Kidney epithelial cell (primary cell): ENCODE results near the gene ELMO3. TPM values are rescaled to one million over a fixed set of nuclear protein-coding genes. Genes with fewer than 3 reads are reported as not detected.

ENCODE experiments used
- DNase-seq: peaks from one replicate; pipeline ENCODE4 v3.0.0-alpha.2; 2010; ENCODE audit warnings: low read depth
- H3K27me3 ChIP-seq: 2 replicates; pipeline ENCODE4 v1.6.0; 2011; ENCODE audit warnings: low read length; ENCODE audit not compliant: control insufficient read depth, insufficient read depth
- H3K36me3 ChIP-seq: 2 replicates; pipeline ENCODE4 v1.5.1; 2011; ENCODE audit warnings: low read length; ENCODE audit not compliant: control insufficient read depth, insufficient read depth
- H3K4me3 ChIP-seq: 2 replicates; pipeline ENCODE4 v1.5.1; 2011; ENCODE audit warnings: low read depth, mild to moderate bottlenecking, control low read depth, low read length
- CTCF ChIP-seq: IDR thresholded peaks from 2 replicates; pipeline ENCODE4 v1.5.1; 2011; ENCODE audit warnings: mild to moderate bottlenecking, moderate library complexity, low read length, control low read depth, inconsistent platforms; ENCODE audit not compliant: insufficient read depth, poor library complexity, severe bottlenecking
- total RNA-seq: library from RNA; depleted of rRNA; stranded (reverse); fragments of >200 nt; gene quantifications from 2 replicates; pipeline ENCODE4 v1.2.3, GENCODE V29; 2015

Gene ELMO3
- total RNA-seq, 1 donor from 2014 or later, result 5.9 TPM

- H3K36me3 ChIP-seq, result peaks cover 2% of the 10 kb centered on the region
- peak overlapping the region; percentile 31 for H3K4me3 ChIP-seq
- DNase-seq, result no peak
- TF ChIP-seq CTCF, result no peak
- no peaks in the 10 kb centered on the region for H3K27me3 ChIP-seq
Measured at GRCh38 chr16:67191411-67191994, 7.4 kb upstream of the ELMO3 start.

- no peak for DNase-seq
Measured at GRCh38 chr16:67191995-67192681, 6.8 kb upstream of the ELMO3 start, which contains the start of gene E2F4. TSS of gene E2F4 (plus strand) at chr16:67192155. CDS start at chr16:67192228, 73 bp downstream.

GRCh38 chr16:67192781-67193361 is 6.1 kb upstream of the ELMO3 start:
- peaks cover 2% of the 10 kb centered on the region for H3K36me3 ChIP-seq
- no peak for TF ChIP-seq CTCF
- no peaks in the 10 kb centered on the region for H3K27me3 ChIP-seq

More at GRCh38 chr16:67191995-67192681, 6.8 kb upstream of the ELMO3 start, which contains the start of gene E2F4:
- no peak for TF ChIP-seq CTCF
- peaks cover 2% of the 10 kb centered on the region for H3K36me3 ChIP-seq
- H3K27me3 ChIP-seq, result no peaks in the 10 kb centered on the region
- H3K4me3 ChIP-seq, result peak within 1 kb of the TSS; percentile 94

GRCh38 chr16:67193536-67193935 is 5.4 kb upstream of the ELMO3 start:
- Histone ChIP-seq H3K36me3 (peaks cover 2% of the 10 kb centered on the region), H3K4me3 (no peak overlapping the region), H3K27me3 (no peaks in the 10 kb centered on the region)
- no peak for DNase-seq
- no peak for TF ChIP-seq CTCF

More at GRCh38 chr16:67192781-67193361, 6.1 kb upstream of the ELMO3 start:
- no peak for DNase-seq
- peak overlapping the region; percentile 94 for H3K4me3 ChIP-seq

- peaks cover 2% of the 10 kb centered on the region for H3K36me3 ChIP-seq
- no peak for DNase-seq
- no peak overlapping the region for H3K4me3 ChIP-seq
- TF ChIP-seq CTCF, result no peak
- H3K27me3 ChIP-seq, result no peaks in the 10 kb centered on the region
Measured at GRCh38 chr16:67194260-67194659, 4.7 kb upstream of the ELMO3 start.
